NCI-H524 (cell line): ENCODE data around the gene RTEL1.
"Not testable (repeated sequence)": the region's sequence is repeated elsewhere in the genome, so short reads cannot be mapped to it uniquely, and the experiment has no call there.

Source experiments
- DNase-seq, 2 experiments: peaks; one replicate each; lab custom pipeline; 2025; lab: John Stamatoyannopoulos, UW

The RTEL1 gene

GRCh38 chr20:63657937-63658748, at the start of gene RTEL1:
RTEL1 (plus strand) TSS chr20:63658312; CDS start chr20:63659403, 1,091 bp downstream.
- peak; percentile 81 to 86 for DNase-seq

GRCh38 chr20:63610581-63611435, 47.3 kb upstream of the RTEL1 start:
- no peak for DNase-seq

GRCh38 chr20:63611646-63612045, 46.5 kb upstream of the RTEL1 start:
- DNase-seq = no peak

- DNase-seq = no peak
Measured at GRCh38 chr20:63612276-63612931, 45.7 kb upstream of the RTEL1 start.

GRCh38 chr20:63613863-63614594, 44.1 kb upstream of the RTEL1 start:
- DNase-seq = not testable (repeated sequence)

GRCh38 chr20:63617092-63617875, 40.8 kb upstream of the RTEL1 start:
- no peak for DNase-seq

GRCh38 chr20:63617876-63618265, 40.2 kb upstream of the RTEL1 start:
- DNase-seq = no peak

GRCh38 chr20:63618291-63618980, 39.7 kb upstream of the RTEL1 start:
- DNase-seq = no peak

- no peak for DNase-seq
Measured at GRCh38 chr20:63619086-63619485, 39.0 kb upstream of the RTEL1 start.

GRCh38 chr20:63619505-63619904, 38.6 kb upstream of the RTEL1 start:
- DNase-seq = no peak

- no peak for DNase-seq
Measured at GRCh38 chr20:63620991-63621390, 37.1 kb upstream of the RTEL1 start.

- DNase-seq = no peak
Measured at GRCh38 chr20:63622096-63622495, 36.0 kb upstream of the RTEL1 start.

GRCh38 chr20:63622732-63623131, 35.4 kb upstream of the RTEL1 start:
- no peak for DNase-seq

GRCh38 chr20:63624486-63624885, 33.6 kb upstream of the RTEL1 start:
- no peak for DNase-seq

GRCh38 chr20:63625771-63626423, 32.2 kb upstream of the RTEL1 start:
- no peak for DNase-seq

- DNase-seq = peak; percentile 18 to 79
Measured at GRCh38 chr20:63626424-63627128, 31.5 kb upstream of the RTEL1 start, which contains the start of gene GMEB2. GMEB2 (minus strand) TSS chr20:63627101; CDS start chr20:63619397, 7,704 bp downstream.

- DNase-seq = peak; percentile 75 to 90
Measured at GRCh38 chr20:63627129-63627750, 30.9 kb upstream of the RTEL1 start.

GRCh38 chr20:63627751-63628245, 30.3 kb upstream of the RTEL1 start:
- DNase-seq = no peak
